Progenitor cell of endocrine pancreas (in vitro differentiated cells): ENCODE measurements around the gene CNIH2. TPM values are rescaled to one million over a fixed set of nuclear protein-coding genes. Genes with fewer than 3 reads are reported as not detected.
"Not testable (repeated sequence)": the region's sequence is repeated elsewhere in the genome, so short reads cannot be mapped to it uniquely, and the experiment has no call there.

Experiments
- DNase-seq: peaks from one replicate; pipeline ENCODE4 v3.0.0; 2021; ENCODE audit warnings: low spot score; ENCODE audit not compliant: unreplicated experiment
- H3K27ac Mint-ChIP-seq: 2 replicates; pipeline ENCODE4 v1.8.0; 2021; ENCODE audit warnings: mild to moderate bottlenecking, moderate library complexity, mixed read lengths
- H3K27me3 Mint-ChIP-seq: 2 replicates; pipeline ENCODE4 v1.8.0; 2021; ENCODE audit warnings: mixed read lengths
- H3K36me3 Mint-ChIP-seq: 2 replicates; pipeline ENCODE4 v1.8.0; 2022; ENCODE audit warnings: mixed read lengths; ENCODE audit not compliant: insufficient read depth
- H3K4me1 Mint-ChIP-seq: 2 replicates; pipeline ENCODE4 v1.8.0; 2021; ENCODE audit warnings: low read depth, mixed read lengths
- H3K4me3 Mint-ChIP-seq: 2 replicates; pipeline ENCODE4 v1.8.0; 2021; ENCODE audit warnings: low read depth, mild to moderate bottlenecking, moderate library complexity, mixed read lengths
- H3K9me3 Mint-ChIP-seq: 2 replicates; pipeline ENCODE4 v1.8.0; 2021; ENCODE audit warnings: low read depth, mixed read lengths
- CTCF ChIP-seq: fragments of 200-600 bp; sonication (generic); IDR thresholded peaks from one replicate; pipeline ENCODE4 v1.5.0; 2021; ENCODE audit warnings: antibody characterized with exemption, mild to moderate bottlenecking; ENCODE audit not compliant: unreplicated experiment
- total RNA-seq: library from RNA; stranded (reverse); gene quantifications from 2 replicates; pipeline ENCODE4 v1.2.1, GENCODE V29; 2021

Gene CNIH2
- total RNA-seq, 1 donor from 2014 or later: 21.3 TPM

- Mint-ChIP-seq H3K27me3 (peaks cover 37% of the 10 kb centered on the region), H3K27ac (no peak overlapping the region), H3K4me3 (no peak overlapping the region), H3K9me3 (no peaks in the 10 kb centered on the region), H3K4me1 (no peaks in the 10 kb centered on the region), H3K36me3 (no peaks in the 10 kb centered on the region)
- DNase-seq: no peak
- TF ChIP-seq CTCF: no peak
These were observed 19.6 kb downstream of the CNIH2 start for GRCh38 chr11:66297610-66298009.

GRCh38 chr11:66299186-66299585 lies 21.2 kb downstream of the CNIH2 start:
- no peak for TF ChIP-seq CTCF
- Mint-ChIP-seq H3K27ac (no peak overlapping the region), H3K9me3 (no peaks in the 10 kb centered on the region), H3K4me1 (no peaks in the 10 kb centered on the region), H3K27me3 (peaks cover 26% of the 10 kb centered on the region), H3K4me3 (no peak overlapping the region), H3K36me3 (no peaks in the 10 kb centered on the region)
- DNase-seq: no peak

- Mint-ChIP-seq H3K27ac (no peak overlapping the region), H3K36me3 (no peaks in the 10 kb centered on the region), H3K27me3 (peaks cover 16% of the 10 kb centered on the region), H3K4me3 (no peak overlapping the region), H3K4me1 (no peaks in the 10 kb centered on the region), H3K9me3 (no peaks in the 10 kb centered on the region)
- no peak for TF ChIP-seq CTCF
- no peak for DNase-seq
These were observed 24.7 kb downstream of the CNIH2 start for GRCh38 chr11:66302656-66303055.

DNA sequence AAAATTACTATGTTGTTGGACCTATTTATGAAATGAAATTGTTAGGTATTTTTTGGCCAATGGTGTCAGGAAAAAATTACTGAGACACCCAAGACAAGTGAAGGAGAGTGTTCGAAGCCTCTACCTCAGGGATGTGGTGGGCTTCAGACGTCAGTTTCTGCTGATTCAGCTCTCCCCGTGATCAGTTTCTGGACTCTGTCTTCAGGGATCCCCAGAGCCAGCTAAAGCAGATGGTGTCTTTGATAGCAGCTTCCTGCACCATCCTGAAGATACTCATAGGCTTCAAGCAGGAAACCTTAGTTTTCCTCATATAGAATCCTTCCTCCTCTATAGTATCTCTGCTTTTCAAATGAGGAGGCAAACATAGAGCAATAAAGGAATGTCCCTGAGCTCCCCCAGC lies 31.5 kb downstream of the CNIH2 start:
- no peak for TF ChIP-seq CTCF
- H3K4me1 Mint-ChIP-seq: peaks cover 2% of the 10 kb centered on the region
- DNase-seq: no peak
- H3K36me3 Mint-ChIP-seq: no peaks in the 10 kb centered on the region
- H3K9me3 Mint-ChIP-seq: no peaks in the 10 kb centered on the region
- H3K4me3 Mint-ChIP-seq: no peak overlapping the region
- no peak overlapping the region for H3K27ac Mint-ChIP-seq
- peaks cover 38% of the 10 kb centered on the region for H3K27me3 Mint-ChIP-seq

DNA sequence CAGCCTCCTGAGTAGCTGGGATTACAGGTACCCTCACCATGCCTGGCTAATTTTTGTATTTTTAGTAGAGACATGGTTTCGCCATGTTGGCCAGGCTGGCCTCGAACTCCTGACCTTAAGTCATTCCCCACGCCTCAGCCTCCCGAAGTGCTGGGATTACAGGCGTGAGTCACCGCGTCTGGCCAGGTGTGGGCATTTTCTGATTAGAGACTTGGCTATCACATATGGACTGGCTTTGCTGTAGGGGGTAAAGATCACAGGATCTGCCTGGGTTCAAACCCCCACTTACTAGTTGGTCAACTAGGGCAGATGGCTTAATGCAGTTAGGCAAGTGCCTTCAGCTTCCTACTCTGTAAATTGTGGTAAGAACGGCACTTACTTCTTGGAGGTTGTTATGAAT lies 32.3 kb downstream of the CNIH2 start:
- Mint-ChIP-seq H3K27me3 (peaks cover 41% of the 10 kb centered on the region), H3K4me1 (peaks cover 2% of the 10 kb centered on the region), H3K9me3 (no peaks in the 10 kb centered on the region), H3K4me3 (no peak overlapping the region), H3K36me3 (no peaks in the 10 kb centered on the region), H3K27ac (no peak overlapping the region)
- DNase-seq: no peak
- TF ChIP-seq CTCF: no peak

GRCh38 chr11:66310803-66311440 lies 32.9 kb downstream of the CNIH2 start:
- H3K4me1 Mint-ChIP-seq, DNase-seq, H3K9me3 Mint-ChIP-seq, H3K27ac Mint-ChIP-seq, H3K4me3 Mint-ChIP-seq, H3K36me3 Mint-ChIP-seq: not testable (repeated sequence)
- peaks cover 47% of the 10 kb centered on the region for H3K27me3 Mint-ChIP-seq
